SJSA1 (cell line): ENCODE measurements around the gene ADAMTS2. TPM values are rescaled to one million over a fixed set of nuclear protein-coding genes. Genes with fewer than 3 reads are reported as not detected.

ENCODE experiments used
- DNase-seq, 2 experiments: peaks; one replicate each; pipeline ENCODE4 v3.0.0-alpha.2; 2015 to 2020; ENCODE audit warnings: low spot score in 2 of 2, low read depth in 1 of 2
- H3K27ac ChIP-seq: fragments of 250-450 bp; sonication (Bioruptor Pico); 2 replicates; pipeline ENCODE4 v1.5.1; 2020; ENCODE audit warnings: mild to moderate bottlenecking, moderate library complexity
- H3K27me3 ChIP-seq: fragments of 250-450 bp; sonication (Bioruptor Pico); replicated peaks from 2 replicates; pipeline ENCODE4 v1.5.1; 2020; ENCODE audit warnings: mild to moderate bottlenecking, moderate library complexity
- H3K36me3 ChIP-seq: fragments of 250-450 bp; sonication (Bioruptor Pico); 2 replicates; pipeline ENCODE4 v1.5.1; 2020; ENCODE audit warnings: mild to moderate bottlenecking
- H3K4me1 ChIP-seq: fragments of 250-450 bp; sonication (Bioruptor Pico); replicated peaks from 2 replicates; pipeline ENCODE4 v1.6.1; 2021; ENCODE audit warnings: mild to moderate bottlenecking
- H3K4me3 ChIP-seq: fragments of 250-450 bp; sonication (Bioruptor Pico); 2 replicates; pipeline ENCODE4 v1.5.1; 2020; ENCODE audit warnings: mild to moderate bottlenecking
- H3K9me3 ChIP-seq: fragments of 250-450 bp; sonication (Bioruptor Pico); replicated peaks from 2 replicates; pipeline ENCODE4 v1.5.1; 2020; ENCODE audit warnings: mild to moderate bottlenecking
- total RNA-seq: library from RNA; depleted of rRNA; stranded (reverse); fragments of >200 nt; shearing (Covaris generic); gene quantifications from 2 replicates; pipeline ENCODE4 v1.2.3, GENCODE V29; 2014

ADAMTS2 gene
- total RNA-seq, 1 experiment from 2014 or later = 4.9 TPM

DNA sequence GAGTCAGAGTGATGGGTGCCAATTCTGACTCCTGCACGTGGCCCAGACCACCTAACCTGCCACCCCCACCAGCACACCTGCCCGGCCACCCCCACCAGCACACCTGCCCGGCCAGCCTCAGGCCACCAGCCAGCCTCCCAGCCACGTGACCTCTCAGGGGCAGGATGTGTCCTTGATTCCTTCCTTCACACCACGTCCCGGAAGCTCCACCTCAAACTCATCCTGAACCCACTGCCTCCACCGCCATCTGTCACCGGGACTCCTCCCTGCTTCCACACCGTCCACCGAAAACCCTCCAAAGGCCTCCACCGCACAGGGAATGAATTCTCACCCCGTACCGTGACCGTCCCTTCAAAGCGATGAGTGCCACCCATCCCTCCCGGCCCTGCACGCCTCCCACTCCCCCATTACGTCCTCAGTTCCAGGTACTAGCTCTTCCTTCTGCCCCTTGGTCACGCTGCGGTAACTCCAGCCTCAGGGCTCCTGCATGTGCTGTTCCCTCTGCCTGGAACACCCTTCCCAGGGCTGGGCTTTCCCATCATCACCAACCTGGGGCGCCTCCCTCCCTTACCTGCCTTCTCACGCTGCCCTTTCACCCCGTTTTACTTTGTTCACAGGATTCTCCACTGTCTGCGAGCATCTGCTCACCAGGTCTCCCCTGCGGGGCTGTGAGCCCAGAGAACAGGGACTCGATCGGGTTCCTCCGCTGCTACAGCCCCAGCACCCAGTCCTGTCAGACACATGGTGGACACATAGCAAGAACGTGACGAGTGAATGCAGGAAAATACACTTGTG, 82.9 kb downstream of the ADAMTS2 start:
- H3K4me1 ChIP-seq = peaks cover 17% of the 10 kb centered on the region
- no peaks in the 10 kb centered on the region for H3K36me3 ChIP-seq
- no peak overlapping the region for H3K4me3 ChIP-seq
- peaks cover 63% of the 10 kb centered on the region for H3K9me3 ChIP-seq
- DNase-seq = peak in 1 of 2 experiments; percentile 40
- no peaks in the 10 kb centered on the region for H3K27me3 ChIP-seq
- no peak overlapping the region for H3K27ac ChIP-seq

DNA sequence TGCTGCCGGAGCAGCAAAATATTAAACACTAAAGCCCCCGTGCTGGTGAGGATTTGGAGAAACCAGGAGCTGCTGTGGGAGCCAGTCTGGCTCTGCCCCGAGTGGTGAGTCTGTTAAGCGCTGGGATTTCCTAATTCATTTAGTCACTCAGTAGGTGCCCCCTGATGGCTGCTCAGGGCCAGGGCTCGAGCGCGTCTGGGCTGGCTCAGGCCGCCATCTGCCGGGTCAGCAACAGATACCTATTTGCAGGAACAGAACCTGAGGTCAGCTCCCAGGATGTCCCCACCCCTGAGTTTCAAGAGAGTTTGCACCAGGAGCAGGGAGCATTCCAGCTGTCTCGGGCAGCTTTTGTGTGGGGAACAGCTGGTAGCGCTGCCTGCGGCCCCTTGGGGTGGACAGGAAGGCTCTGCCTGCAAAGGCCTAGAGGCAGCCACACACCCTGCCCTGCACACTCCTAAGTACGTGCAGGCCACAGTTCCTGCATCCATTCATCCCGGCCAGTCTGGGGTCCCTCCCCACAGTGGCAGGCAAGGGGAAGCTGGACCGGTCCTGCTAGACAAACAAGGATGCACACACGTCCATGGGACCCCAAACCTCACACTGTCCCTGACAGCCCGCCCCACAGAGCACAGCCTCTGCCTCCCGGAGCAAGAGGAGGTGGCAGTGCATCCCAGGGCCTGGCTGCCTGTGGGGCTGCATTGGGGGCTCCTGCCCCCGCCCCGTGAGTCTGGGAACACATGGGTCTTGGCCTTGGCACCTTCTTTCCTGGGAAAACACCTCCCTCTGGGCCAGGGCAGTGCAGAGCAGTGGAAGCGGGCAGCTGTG, 83.7 kb downstream of the ADAMTS2 start:
- Histone ChIP-seq H3K4me3 (no peak overlapping the region), H3K36me3 (no peaks in the 10 kb centered on the region), H3K4me1 (peaks cover 16% of the 10 kb centered on the region), H3K27ac (no peak overlapping the region), H3K27me3 (no peaks in the 10 kb centered on the region), H3K9me3 (peaks cover 66% of the 10 kb centered on the region)
- DNase-seq = peak in 1 of 2 experiments; percentile 42

DNA sequence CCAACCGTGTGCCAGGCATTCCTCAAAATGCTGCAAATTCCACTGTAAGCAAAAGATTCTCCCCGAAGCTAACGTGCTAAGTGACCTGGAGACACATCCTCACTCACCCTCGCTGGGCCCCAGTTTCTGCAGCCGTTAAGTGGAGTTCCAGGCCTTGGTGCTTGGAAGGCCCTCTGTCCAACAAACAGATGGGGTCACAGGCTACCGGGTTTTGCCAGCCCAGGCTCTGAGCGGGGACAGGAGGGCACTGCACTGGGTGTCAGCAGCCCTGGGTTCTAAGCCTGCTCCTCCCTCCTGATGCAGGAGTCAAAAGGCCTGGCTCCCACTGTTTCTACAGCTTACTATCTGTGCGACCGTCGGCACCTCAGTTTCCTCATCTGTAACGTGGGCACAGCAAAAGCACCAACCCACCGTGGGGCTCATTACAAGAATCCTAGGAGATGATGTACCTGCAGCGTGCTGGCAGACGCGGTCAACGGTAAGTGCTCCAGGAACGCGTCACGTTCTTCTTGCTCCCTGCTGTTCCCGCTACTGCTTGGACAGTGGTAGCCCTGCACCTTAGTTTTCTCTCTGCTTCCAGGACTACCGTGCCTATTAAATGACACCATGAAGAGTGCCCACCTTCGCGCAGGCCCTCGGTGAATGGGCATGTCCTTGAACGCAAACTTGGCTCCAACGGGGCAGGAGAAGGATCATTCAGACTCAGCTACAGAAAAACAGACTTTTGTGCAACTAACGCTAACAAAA, 84.8 kb downstream of the ADAMTS2 start:
- peaks cover 7% of the 10 kb centered on the region for H3K4me1 ChIP-seq
- DNase-seq = peak in 1 of 2 experiments; percentile 40
- no peaks in the 10 kb centered on the region for H3K27me3 ChIP-seq
- H3K4me3 ChIP-seq = no peak overlapping the region
- H3K27ac ChIP-seq = no peak overlapping the region
- no peaks in the 10 kb centered on the region for H3K36me3 ChIP-seq
- peaks cover 65% of the 10 kb centered on the region for H3K9me3 ChIP-seq

DNA sequence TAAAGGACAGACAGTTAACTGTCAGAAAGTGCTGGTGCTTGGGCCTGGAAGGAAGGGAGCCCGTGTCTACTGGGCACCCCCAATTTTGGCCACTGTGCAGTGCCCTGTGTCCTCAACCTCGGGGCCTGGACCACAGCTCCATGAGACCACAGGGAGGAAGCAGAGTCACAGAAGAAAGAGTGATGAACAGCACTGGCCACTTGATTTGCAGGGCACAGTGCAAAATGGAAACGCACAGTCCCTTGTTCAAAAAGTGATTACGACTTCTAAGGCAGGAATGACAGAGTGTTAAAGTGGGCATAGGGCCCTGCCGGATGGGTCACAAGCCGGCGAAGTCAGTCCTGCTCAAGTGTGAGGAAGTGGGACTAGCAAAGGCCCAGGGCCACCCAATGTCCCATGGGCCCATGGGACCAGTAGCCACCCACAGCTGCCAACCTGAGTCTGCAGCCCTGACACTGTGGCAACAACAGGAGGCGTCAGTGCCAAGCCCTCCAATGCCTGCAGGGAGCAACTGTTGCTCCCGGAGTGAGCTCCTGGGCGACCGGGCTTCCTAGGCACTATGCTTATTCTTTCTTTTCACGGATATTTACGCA, 85.4 kb downstream of the ADAMTS2 start:
- H3K4me3 ChIP-seq = no peak overlapping the region
- no peak overlapping the region for H3K27ac ChIP-seq
- H3K9me3 ChIP-seq = peaks cover 71% of the 10 kb centered on the region
- H3K4me1 ChIP-seq = peaks cover under 1% of the 10 kb centered on the region; the same call in 1 of the 2 replicates
- no peaks in the 10 kb centered on the region for H3K27me3 ChIP-seq
- H3K36me3 ChIP-seq = no peaks in the 10 kb centered on the region
- DNase-seq = peak in 1 of 2 experiments; percentile 22

DNA sequence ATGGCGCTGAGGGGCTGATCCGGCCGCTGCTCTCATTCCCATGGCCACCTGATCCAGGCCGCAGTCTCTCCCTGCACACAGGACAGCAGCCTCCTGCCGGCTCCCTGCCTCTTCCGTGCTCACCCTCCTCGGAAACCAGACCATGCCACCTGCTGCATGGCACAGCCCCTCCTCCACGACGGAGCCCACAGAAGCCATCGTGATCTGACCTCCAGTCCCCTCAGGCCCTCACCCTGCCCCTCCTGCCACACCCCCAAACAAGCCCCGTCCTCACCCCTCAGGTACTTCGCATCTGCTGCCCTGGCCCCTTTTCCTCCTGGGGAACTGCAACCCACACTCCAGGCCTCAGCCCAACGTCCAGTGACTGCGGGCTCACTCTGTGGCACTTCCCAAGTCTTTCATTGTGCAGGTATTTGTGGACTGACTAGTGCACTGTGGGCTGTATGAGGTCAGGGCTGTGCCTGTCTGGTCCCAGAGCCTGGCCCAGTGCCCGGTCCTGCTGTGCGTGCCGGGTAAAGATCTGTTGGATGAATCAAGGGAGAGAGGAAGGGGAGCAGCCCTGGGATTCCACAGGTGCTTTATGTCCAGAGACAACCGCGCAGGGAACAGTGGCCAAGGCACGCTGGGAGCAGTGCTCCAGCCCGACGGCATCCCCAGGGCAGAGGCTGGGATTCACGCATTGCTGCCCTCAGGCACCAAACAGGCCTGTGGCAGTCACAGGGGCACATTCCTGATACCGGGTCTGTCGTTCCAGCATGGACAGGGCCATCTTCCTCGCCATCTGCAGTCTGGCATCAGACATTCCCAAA, 86.1 kb downstream of the ADAMTS2 start:
- Histone ChIP-seq H3K4me3 (no peak overlapping the region), H3K27me3 (no peaks in the 10 kb centered on the region), H3K9me3 (peaks cover 71% of the 10 kb centered on the region), H3K4me1 (no peaks in the 10 kb centered on the region), H3K36me3 (no peaks in the 10 kb centered on the region), H3K27ac (no peak overlapping the region)
- peak in 1 of 2 experiments; percentile 42 for DNase-seq

DNA sequence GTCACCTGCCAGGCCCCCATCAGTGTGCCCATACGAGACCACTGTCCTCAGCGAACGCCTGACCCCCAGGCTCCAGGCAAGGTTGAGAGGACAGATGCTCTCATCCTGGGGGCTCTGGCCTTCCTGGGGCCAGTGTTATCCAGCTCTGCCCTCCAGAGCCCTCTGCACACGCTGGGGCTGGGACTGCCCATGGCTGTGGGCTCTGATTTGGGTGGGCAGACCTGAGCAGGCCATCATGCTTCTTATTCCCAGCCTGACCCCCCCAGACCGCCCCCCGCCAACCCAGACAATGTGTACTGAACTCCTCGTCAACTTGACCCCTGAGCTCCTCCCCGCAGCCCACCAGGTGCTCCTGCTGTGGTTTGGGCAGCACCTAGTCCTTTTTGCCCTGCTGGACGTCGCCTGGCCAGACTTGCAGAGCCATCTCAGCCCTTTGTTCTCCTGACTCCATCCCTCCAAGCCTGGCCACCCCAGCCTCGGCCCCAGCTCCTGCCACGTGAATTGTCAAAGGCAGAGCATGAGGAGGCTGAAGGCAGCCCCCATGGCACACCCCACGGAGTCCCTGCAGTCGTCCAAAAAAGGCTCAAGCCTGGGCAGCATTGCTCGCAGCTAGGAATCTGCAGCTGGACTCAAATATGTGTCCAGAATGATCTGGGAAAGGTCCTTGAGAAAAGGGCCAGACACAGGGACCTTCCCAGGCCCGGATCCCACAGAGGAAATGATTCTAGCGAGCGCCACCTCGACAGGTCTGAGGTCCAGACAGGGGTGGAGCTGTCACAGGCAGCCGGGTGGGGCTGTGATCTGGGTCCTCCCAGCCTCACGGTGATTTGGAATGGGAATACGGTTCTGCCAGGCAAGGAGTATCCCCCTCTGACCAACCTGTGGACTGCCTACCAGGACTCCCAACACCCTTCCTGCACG, 87.0 kb downstream of the ADAMTS2 start:
- peak in 1 of 2 experiments; percentile 45 for DNase-seq
- Histone ChIP-seq H3K27ac (no peak overlapping the region), H3K27me3 (no peaks in the 10 kb centered on the region), H3K4me3 (no peak overlapping the region), H3K4me1 (no peaks in the 10 kb centered on the region), H3K9me3 (peaks cover 67% of the 10 kb centered on the region), H3K36me3 (no peaks in the 10 kb centered on the region)

DNA sequence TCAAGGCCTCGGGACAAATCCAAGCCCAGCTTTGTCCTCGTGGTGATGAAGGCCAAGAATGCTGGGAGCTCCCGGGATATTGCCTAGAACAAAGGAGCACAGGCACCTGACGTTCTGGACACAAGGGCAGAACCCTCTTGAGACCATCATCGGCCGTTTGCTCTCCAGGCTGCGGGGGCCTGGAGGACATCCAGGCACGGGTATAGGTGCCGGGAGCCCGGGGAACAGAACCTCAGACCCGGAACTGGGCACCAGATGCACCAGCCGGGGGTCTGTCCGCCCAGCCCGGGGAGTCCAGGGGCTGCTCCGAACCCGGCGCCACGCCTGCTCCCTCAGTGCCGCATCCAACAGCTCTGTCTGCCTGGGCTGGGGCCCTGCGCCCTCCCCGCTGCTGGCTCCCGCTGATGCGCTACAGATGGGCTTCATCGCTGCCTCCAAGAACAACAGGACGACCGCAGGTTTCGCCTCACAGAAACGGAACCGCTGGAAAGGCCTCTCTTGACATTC, 88.0 kb downstream of the ADAMTS2 start:
- Histone ChIP-seq H3K36me3 (no peaks in the 10 kb centered on the region), H3K4me3 (no peak overlapping the region), H3K9me3 (peaks cover 62% of the 10 kb centered on the region), H3K27ac (no peak overlapping the region), H3K4me1 (no peaks in the 10 kb centered on the region), H3K27me3 (no peaks in the 10 kb centered on the region)
- DNase-seq = peak in 1 of 2 experiments; percentile 41

DNA sequence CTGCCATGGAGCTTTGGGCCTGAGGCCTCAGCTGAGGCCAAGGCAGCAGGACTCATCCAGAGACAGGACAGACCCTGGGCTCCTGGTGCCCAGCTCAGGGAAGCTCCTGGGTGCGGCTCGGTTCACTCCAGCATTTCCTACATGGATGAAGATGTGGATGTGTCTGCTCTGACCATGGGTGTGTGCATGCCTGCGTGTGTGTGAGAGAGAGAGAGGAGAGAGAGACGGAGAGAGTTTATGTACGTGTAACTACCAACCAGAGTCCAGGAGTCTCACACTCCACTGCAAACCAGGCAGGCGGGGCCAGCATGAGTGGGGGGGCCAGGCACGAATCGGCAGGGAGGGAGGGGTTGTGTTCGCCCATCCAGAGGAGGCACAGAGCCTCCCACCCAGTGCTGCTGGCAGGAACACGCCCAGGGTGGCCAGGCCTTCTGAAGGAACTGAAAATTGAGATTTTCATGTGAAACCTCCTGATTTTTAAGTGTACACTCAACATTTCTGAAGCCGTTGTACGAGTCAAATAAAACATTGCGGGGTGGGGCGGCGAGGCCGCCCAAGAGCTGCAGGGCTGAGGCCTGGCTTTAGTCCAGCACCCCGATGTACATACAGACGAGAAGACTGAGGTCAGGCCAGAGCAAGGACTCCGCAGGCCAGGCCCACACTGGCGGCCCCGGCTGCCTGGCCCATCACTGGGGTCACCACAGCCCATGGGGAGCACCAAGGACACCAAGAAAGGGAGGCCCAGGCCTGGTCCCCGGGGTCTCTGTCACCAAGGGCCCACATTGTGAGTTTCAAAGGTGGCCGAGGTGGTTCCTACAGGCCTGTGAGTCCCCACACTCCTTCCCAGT, 88.7 kb downstream of the ADAMTS2 start:
- Histone ChIP-seq H3K27ac (no peak overlapping the region), H3K4me3 (no peak overlapping the region), H3K9me3 (peaks cover 58% of the 10 kb centered on the region), H3K27me3 (no peaks in the 10 kb centered on the region), H3K4me1 (no peaks in the 10 kb centered on the region), H3K36me3 (no peaks in the 10 kb centered on the region)
- peak in 1 of 2 experiments; percentile 46 for DNase-seq

DNA sequence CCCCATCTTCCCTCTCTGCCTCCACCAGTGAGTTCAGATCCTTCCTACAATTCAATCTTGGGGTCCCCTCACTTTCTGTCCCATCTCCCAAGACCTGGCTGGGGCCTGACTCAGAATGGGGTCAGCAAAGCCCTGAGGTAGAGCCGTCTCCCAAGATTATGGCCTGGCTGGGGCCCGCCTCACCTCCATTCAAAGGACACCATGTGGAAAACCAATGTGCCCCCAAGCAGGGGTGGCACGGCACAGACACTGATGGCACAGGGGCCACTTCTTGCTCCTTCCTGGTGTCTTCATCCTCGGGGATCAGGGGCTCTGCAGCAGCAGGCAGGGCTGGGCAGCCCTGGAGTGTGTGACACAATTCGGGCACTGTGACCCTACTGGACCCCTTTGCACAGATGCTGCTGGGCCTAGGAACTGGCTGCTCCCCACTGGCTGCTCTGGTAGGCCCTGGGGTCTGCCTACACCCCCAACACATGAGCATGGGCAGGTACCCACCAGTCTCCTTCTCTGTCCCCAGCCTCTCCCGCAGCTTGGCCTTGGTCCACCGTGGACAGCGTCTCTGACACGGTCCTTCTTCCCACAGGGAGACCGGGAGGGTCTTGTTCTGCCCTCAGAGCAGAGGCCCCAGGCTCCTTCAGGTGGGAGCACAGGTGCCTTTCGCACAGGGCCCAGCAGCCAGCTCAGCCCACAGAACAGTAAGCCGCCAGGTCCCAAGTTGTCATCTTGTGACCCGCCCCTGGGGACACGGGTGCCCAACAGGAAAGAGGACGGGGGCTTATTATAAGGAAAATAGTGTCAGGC, 89.5 kb downstream of the ADAMTS2 start:
- Histone ChIP-seq H3K4me3 (no peak overlapping the region), H3K4me1 (no peaks in the 10 kb centered on the region), H3K27ac (no peak overlapping the region), H3K9me3 (peaks cover 55% of the 10 kb centered on the region), H3K36me3 (no peaks in the 10 kb centered on the region), H3K27me3 (no peaks in the 10 kb centered on the region)
- peak in 1 of 2 experiments; percentile 42 for DNase-seq

DNA sequence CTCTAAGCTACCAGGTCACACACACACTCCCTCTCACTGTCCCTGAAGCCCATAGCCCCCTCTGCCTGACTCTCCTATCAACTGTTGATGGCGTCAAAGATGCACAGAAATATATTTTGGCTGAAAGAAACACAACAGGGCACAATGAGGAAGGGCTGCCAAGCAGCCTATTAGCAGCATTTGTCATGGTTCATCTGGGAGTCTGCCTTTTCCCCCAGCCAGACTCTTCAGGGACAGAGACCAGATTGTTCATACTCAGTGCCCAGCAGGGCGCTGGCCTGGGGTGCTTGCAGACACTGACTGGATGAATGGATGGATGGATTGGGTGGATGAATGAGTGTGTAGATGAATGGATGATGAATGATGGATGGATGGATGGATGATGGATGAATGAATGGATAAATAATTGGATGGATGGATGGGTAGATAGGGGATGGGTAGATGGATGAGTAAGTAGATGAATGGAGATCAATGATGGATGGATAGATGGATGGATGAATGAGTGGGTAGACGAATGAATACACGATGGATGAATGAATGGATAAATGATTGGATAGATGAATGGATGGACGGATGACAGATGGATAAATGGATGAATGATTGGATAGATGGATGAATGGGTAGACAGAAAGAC, 90.5 kb downstream of the ADAMTS2 start:
- peak in 1 of 2 experiments; percentile 21 for DNase-seq
- H3K4me1 ChIP-seq = no peaks in the 10 kb centered on the region
- peaks cover 52% of the 10 kb centered on the region for H3K9me3 ChIP-seq
- no peaks in the 10 kb centered on the region for H3K27me3 ChIP-seq
- no peak overlapping the region for H3K4me3 ChIP-seq
- H3K36me3 ChIP-seq = no peaks in the 10 kb centered on the region
- H3K27ac ChIP-seq = no peak overlapping the region
